Ishikawa (cell line): ENCODE measurements around the gene GRHL1.

Experiments used
- CEBPB ChIP-seq: IDR thresholded peaks from 2 replicates; pipeline ENCODE4 v1.6.1; 2012
- CREB1 ChIP-seq: IDR thresholded peaks from 2 replicates; pipeline ENCODE4 v1.6.1; 2012; ENCODE audit warnings: low read depth
- EGR1 ChIP-seq: IDR thresholded peaks from 2 replicates; pipeline ENCODE4 v1.6.1; 2012
- EP300 ChIP-seq: IDR thresholded peaks from 2 replicates; pipeline ENCODE4 v1.6.1; 2012; ENCODE audit warnings: borderline replicate concordance
- FOXM1 ChIP-seq: IDR thresholded peaks from 2 replicates; pipeline ENCODE4 v1.6.1; 2012; ENCODE audit warnings: low read depth, borderline replicate concordance
- MAX ChIP-seq: IDR thresholded peaks from 2 replicates; pipeline ENCODE4 v1.6.1; 2012
- NFIC ChIP-seq: IDR thresholded peaks from 2 replicates; pipeline ENCODE4 v1.6.1; 2012
- RAD21 ChIP-seq: IDR thresholded peaks from 2 replicates; pipeline ENCODE4 v1.6.1; 2012; ENCODE audit warnings: low read depth
- REST ChIP-seq: IDR thresholded peaks from 2 replicates; pipeline ENCODE4 v1.6.1; 2012; ENCODE audit warnings: low read depth, mild to moderate bottlenecking
- TAF1 ChIP-seq: IDR thresholded peaks from 2 replicates; pipeline ENCODE4 v1.6.1; 2012; ENCODE audit warnings: low read depth, mild to moderate bottlenecking
- TCF12 ChIP-seq: IDR thresholded peaks from 2 replicates; pipeline ENCODE4 v1.6.1; 2012; ENCODE audit warnings: low read depth
- TEAD4 ChIP-seq: IDR thresholded peaks from 2 replicates; pipeline ENCODE4 v1.6.1; 2012
- USF1 ChIP-seq: IDR thresholded peaks from 2 replicates; pipeline ENCODE4 v1.6.1; 2012
- YY1 ChIP-seq: IDR thresholded peaks from 2 replicates; pipeline ENCODE4 v1.6.1; 2012; ENCODE audit warnings: low read depth
- ZBTB7A ChIP-seq: IDR thresholded peaks from 2 replicates; pipeline ENCODE4 v1.6.1; 2012; ENCODE audit warnings: low read depth

The GRHL1 gene

GRCh38 chr2:9970200-9971044 lies 18.9 kb downstream of the GRHL1 start:
- TF ChIP-seq EP300 (no peak), TEAD4 (no peak), CEBPB (no peak), CREB1 (no peak)

GRCh38 chr2:9971105-9971818 lies 19.8 kb downstream of the GRHL1 start:
- TF ChIP-seq EGR1 (no peak), TCF12 (no peak), REST (no peak), CREB1 (no peak), NFIC (no peak), RAD21 (no peak), FOXM1 (no peak), MAX (no peak), TAF1 (no peak), TEAD4 (no peak), USF1 (no peak), ZBTB7A (no peak), EP300 (no peak), YY1 (no peak), CEBPB (no peak)

- TF ChIP-seq NFIC (no peak), EGR1 (no peak), CEBPB (no peak), TCF12 (no peak), YY1 (no peak), MAX (no peak), TEAD4 (no peak), CREB1 (no peak), ZBTB7A (no peak), FOXM1 (no peak), EP300 (no peak), REST (no peak), TAF1 (no peak), RAD21 (no peak), USF1 (no peak)
These were observed 20.4 kb downstream of the GRHL1 start for GRCh38 chr2:9971890-9972289.

- TF ChIP-seq MAX (no peak), TAF1 (no peak), EGR1 (no peak), TEAD4 (no peak), CEBPB (no peak), YY1 (no peak), FOXM1 (no peak), TCF12 (no peak)
These were observed 21.4 kb downstream of the GRHL1 start for GRCh38 chr2:9972621-9973479.

- TF ChIP-seq ZBTB7A: no peak
- no peak for TF ChIP-seq EGR1
- TF ChIP-seq USF1: no peak
- TF ChIP-seq CREB1: no peak
- TF ChIP-seq MAX: no peak
- TF ChIP-seq NFIC: no peak
These were observed 22.2 kb downstream of the GRHL1 start for GRCh38 chr2:9973690-9974089.
